ENCODE results near the gene ZRANB2. TPM values are rescaled to one million over a fixed set of nuclear protein-coding genes. Genes with fewer than 3 reads are reported as not detected.

The ZRANB2 gene
- total RNA-seq, 1 donor from 2014 or later = 112 TPM

- no peaks in the 10 kb centered on the region for H3K9me3 Mint-ChIP-seq
- no peak overlapping the region for H3K27ac Mint-ChIP-seq
Observed at GRCh38 chr1:71104417-71104816, 23.6 kb upstream of the ZRANB2 start.

GRCh38 chr1:71101839-71102376, 21.1 kb upstream of the ZRANB2 start:
- DNase-seq (ENCODE audit: extremely low spot score, unreplicated experiment) = no peak

More at GRCh38 chr1:71104417-71104816, 23.6 kb upstream of the ZRANB2 start:
- Mint-ChIP-seq H3K36me3 (no peaks in the 10 kb centered on the region), H3K4me3 (no peak overlapping the region), H3K4me1 (ENCODE audit: unreplicated experiment) (no peaks in the 10 kb centered on the region), H3K27me3 (no peaks in the 10 kb centered on the region)
- no peak for DNase-seq (ENCODE audit: extremely low spot score, unreplicated experiment)
- TF ChIP-seq CTCF (conservative IDR thresholded peaks at IDR 0.05) = no peak

GRCh38 chr1:71097428-71097827, 16.6 kb upstream of the ZRANB2 start:
- Mint-ChIP-seq H3K36me3 (no peaks in the 10 kb centered on the region), H3K27ac (no peak overlapping the region), H3K27me3 (no peaks in the 10 kb centered on the region), H3K4me3 (no peak overlapping the region), H3K4me1 (ENCODE audit: unreplicated experiment) (no peaks in the 10 kb centered on the region), H3K9me3 (no peaks in the 10 kb centered on the region)
- no peak for TF ChIP-seq CTCF (conservative IDR thresholded peaks at IDR 0.05)
- DNase-seq (ENCODE audit: extremely low spot score, unreplicated experiment) = no peak

More at GRCh38 chr1:71101839-71102376, 21.1 kb upstream of the ZRANB2 start:
- Mint-ChIP-seq H3K27ac (no peak overlapping the region), H3K4me1 (ENCODE audit: unreplicated experiment) (no peaks in the 10 kb centered on the region), H3K4me3 (no peak overlapping the region), H3K27me3 (no peaks in the 10 kb centered on the region), H3K36me3 (no peaks in the 10 kb centered on the region), H3K9me3 (no peaks in the 10 kb centered on the region)
- TF ChIP-seq CTCF (conservative IDR thresholded peaks at IDR 0.05) = no peak

GRCh38 chr1:71094913-71095312, 14.1 kb upstream of the ZRANB2 start:
- no peak for DNase-seq (ENCODE audit: extremely low spot score, unreplicated experiment)
- Mint-ChIP-seq H3K4me3 (no peak overlapping the region), H3K9me3 (no peaks in the 10 kb centered on the region), H3K36me3 (no peaks in the 10 kb centered on the region), H3K27ac (no peak overlapping the region), H3K27me3 (no peaks in the 10 kb centered on the region), H3K4me1 (ENCODE audit: unreplicated experiment) (no peaks in the 10 kb centered on the region)
- TF ChIP-seq CTCF (conservative IDR thresholded peaks at IDR 0.05) = no peak

- H3K4me3 Mint-ChIP-seq = no peak overlapping the region
- no peak for DNase-seq (ENCODE audit: extremely low spot score, unreplicated experiment)
- H3K4me1 Mint-ChIP-seq (ENCODE audit: unreplicated experiment) = no peaks in the 10 kb centered on the region
- peak; percentile 72 for TF ChIP-seq CTCF (conservative IDR thresholded peaks at IDR 0.05)
- H3K27ac Mint-ChIP-seq = no peak overlapping the region
- no peaks in the 10 kb centered on the region for H3K27me3 Mint-ChIP-seq
- no peaks in the 10 kb centered on the region for H3K36me3 Mint-ChIP-seq
- no peaks in the 10 kb centered on the region for H3K9me3 Mint-ChIP-seq
Observed at GRCh38 chr1:71093938-71094337, 13.1 kb upstream of the ZRANB2 start.
